GM23248 (cell line): ENCODE results near the gene JADE2. TPM values are rescaled to one million over a fixed set of nuclear protein-coding genes. Genes with fewer than 3 reads are reported as not detected.

Source experiments
- DNase-seq: peaks from one replicate; pipeline ENCODE4 v3.0.0-alpha.2; 2015
- H2AFZ ChIP-seq: fragments of 200-600 bp; sonication (generic); 2 replicates; pipeline ENCODE4 v1.6.1; 2016; ENCODE audit warnings: antibody characterized with exemption
- H3F3A ChIP-seq: fragments of 200-600 bp; sonication (generic); 2 replicates; pipeline ENCODE4 v1.6.1; 2016; ENCODE audit warnings: mild to moderate bottlenecking, antibody characterized with exemption, mixed run types; ENCODE audit not compliant: insufficient read depth
- H3K27ac ChIP-seq: fragments of 200-600 bp; sonication (generic); 2 replicates; pipeline ENCODE4 v1.5.1; 2016; ENCODE audit warnings: mild to moderate bottlenecking
- H3K27me3 ChIP-seq: fragments of 200-600 bp; sonication (generic); replicated peaks from 2 replicates; pipeline ENCODE4 v1.6.1; 2016; ENCODE audit warnings: mild to moderate bottlenecking; ENCODE audit not compliant: insufficient read depth
- H3K36me3 ChIP-seq: fragments of 200-600 bp; sonication (generic); 2 replicates; pipeline ENCODE4 v1.6.1; 2016; ENCODE audit warnings: low read depth, mild to moderate bottlenecking
- H3K4me1 ChIP-seq: fragments of 200-600 bp; sonication (generic); 2 replicates; pipeline ENCODE4 v1.6.1; 2016; ENCODE audit warnings: mild to moderate bottlenecking; ENCODE audit not compliant: insufficient read depth
- H3K4me2 ChIP-seq: fragments of 200-600 bp; sonication (generic); one replicate; pipeline ENCODE4 v1.6.1; 2016; ENCODE audit warnings: mild to moderate bottlenecking; ENCODE audit not compliant: unreplicated experiment
- H3K4me3 ChIP-seq: fragments of 200-600 bp; sonication (generic); 2 replicates; pipeline ENCODE4 v1.5.1; 2016; ENCODE audit warnings: mild to moderate bottlenecking
- H3K79me2 ChIP-seq: fragments of 200-600 bp; sonication (generic); 2 replicates; pipeline ENCODE4 v1.6.1; 2016; ENCODE audit warnings: mild to moderate bottlenecking; ENCODE audit not compliant: insufficient read depth
- H3K9ac ChIP-seq: fragments of 200-600 bp; sonication (generic); 2 replicates; pipeline ENCODE4 v1.6.1; 2016; ENCODE audit warnings: mild to moderate bottlenecking
- H3K9me2 ChIP-seq: fragments of 200-600 bp; sonication (generic); 2 replicates; pipeline ENCODE4 v1.6.1; 2016; ENCODE audit warnings: mixed run types, mild to moderate bottlenecking, moderate library complexity; ENCODE audit not compliant: insufficient read depth
- H3K9me3 ChIP-seq: fragments of 200-600 bp; sonication (generic); one replicate; pipeline ENCODE4 v1.6.1; 2017; ENCODE audit warnings: low read depth
- H4K20me1 ChIP-seq: fragments of 200-600 bp; sonication (generic); 2 replicates; pipeline ENCODE4 v1.6.0; 2016; ENCODE audit not compliant: insufficient read depth
- EZH2 ChIP-seq: fragments of 200-600 bp; sonication (generic); IDR thresholded peaks from 2 replicates; pipeline ENCODE4 v1.6.1; 2018; ENCODE audit warnings: antibody characterized with exemption, mild to moderate bottlenecking; ENCODE audit not compliant: insufficient read depth, poor library complexity, severe bottlenecking
- EZH2phosphoT487 ChIP-seq: fragments of 200-600 bp; sonication (generic); IDR thresholded peaks from 2 replicates; pipeline ENCODE4 v1.6.1; 2018; ENCODE audit warnings: antibody characterized with exemption, moderate library complexity, mild to moderate bottlenecking, low read depth; ENCODE audit not compliant: insufficient read depth
- WGBS, 2 experiments: methylation state at CpG; one replicate each; pipeline ENCODE4 v1.1.6; 2015 to 2017; ENCODE audit warnings: low lambda C conversion rate in 2 of 2, low coverage in 1 of 2; ENCODE audit errors: missing lambda C conversion rate in 2 of 2; 5-methylcytosine and 5-hydroxymethylcytosine counted together
- in situ Hi-C: fragments of 300-500 bp; cut with MboI; formaldehyde crosslinking; loops from 2 replicates; pipeline ENCODE4 v1.15.0; 2020
- polyA plus RNA-seq: library from polyadenylated mRNA; unstranded; fragments of >200 nt; fragmentation: Nextera tagmentation; extraction: Ambion mirVana; gene quantifications from 2 replicates; pipeline ENCODE4 v1.2.1, GENCODE V29; 2016
- total RNA-seq: library from RNA; depleted of rRNA; stranded (reverse); fragments of >200 nt; shearing (Covaris generic); gene quantifications from 2 replicates; pipeline ENCODE4 v1.2.3, GENCODE V29; 2014

The JADE2 gene
- total and polyA plus RNA-seq, 2 experiments from 2014 or later: 7.1 to 18.0 TPM

- H3K9me3 ChIP-seq: no peaks in the 10 kb centered on the region
- WGBS, 2 experiments: 24 to 27% methylated on average over 11 of the region's 11 CpGs
- H3F3A ChIP-seq: peaks cover 25% of the 10 kb centered on the region
- in situ Hi-C loops: no loop called here
- H3K4me3 ChIP-seq: peak overlapping the region; percentile 30; the same call in 1 of the 2 replicates
- DNase-seq: peak; percentile 99
- peak overlapping the region; percentile 78 for H3K9ac ChIP-seq
- peak overlapping the region; percentile 97 for H3K27ac ChIP-seq
- H3K9me2 ChIP-seq: no peaks in the 10 kb centered on the region
- H2AFZ ChIP-seq: peak overlapping the region; percentile 76
- H3K27me3 ChIP-seq: no peaks in the 10 kb centered on the region
- H4K20me1 ChIP-seq: no peaks in the 10 kb centered on the region
- H3K79me2 ChIP-seq: no peaks in the 10 kb centered on the region
- H3K36me3 ChIP-seq: no peaks in the 10 kb centered on the region
- TF ChIP-seq EZH2phosphoT487 (no peak), EZH2 (no peak)
- peaks cover 21% of the 10 kb centered on the region for H3K4me1 ChIP-seq
- H3K4me2 ChIP-seq: peak overlapping the region; percentile 67
Observed at GRCh38 chr5:134503088-134503936, 22.2 kb upstream of the JADE2 start.

- H3K9me2 ChIP-seq: no peaks in the 10 kb centered on the region
- peak overlapping the region; percentile 76 for H2AFZ ChIP-seq
- no peaks in the 10 kb centered on the region for H3K79me2 ChIP-seq
- H3K4me1 ChIP-seq: peaks cover 22% of the 10 kb centered on the region
- peak overlapping the region; percentile 67 for H3K4me2 ChIP-seq
- TF ChIP-seq EZH2phosphoT487: no peak
- no peak for TF ChIP-seq EZH2
- H4K20me1 ChIP-seq: no peaks in the 10 kb centered on the region
- H3K9me3 ChIP-seq: no peaks in the 10 kb centered on the region
- in situ Hi-C loops: no loop called here
- peak overlapping the region; percentile 78 for H3K9ac ChIP-seq
- peak overlapping the region; percentile 30; the same call in 1 of the 2 replicates for H3K4me3 ChIP-seq
- WGBS, 2 experiments: 33 to 46% methylated on average over 3 of the region's 3 CpGs
- H3K27ac ChIP-seq: peak overlapping the region; percentile 97
- peaks cover 25% of the 10 kb centered on the region for H3F3A ChIP-seq
- DNase-seq: peak; percentile 78
- no peaks in the 10 kb centered on the region for H3K36me3 ChIP-seq
- H3K27me3 ChIP-seq: no peaks in the 10 kb centered on the region
Observed at GRCh38 chr5:134503937-134504437, 21.5 kb upstream of the JADE2 start.

GRCh38 chr5:134504629-134505300 lies 20.7 kb upstream of the JADE2 start:
- H3K9me3 ChIP-seq: no peaks in the 10 kb centered on the region
- 96% methylated on average over 12 of the region's 12 CpGs for WGBS, 2 experiments
- H3K9me2 ChIP-seq: no peaks in the 10 kb centered on the region
- DNase-seq: no peak
- H3K4me3 ChIP-seq: no peak overlapping the region
- no peaks in the 10 kb centered on the region for H4K20me1 ChIP-seq
- H3K27me3 ChIP-seq: no peaks in the 10 kb centered on the region
- in situ Hi-C loops: no loop called here
- peaks cover 29% of the 10 kb centered on the region for H3K4me1 ChIP-seq
- H2AFZ ChIP-seq: no peak overlapping the region
- H3K4me2 ChIP-seq: peak overlapping the region; percentile 67
- TF ChIP-seq EZH2 (no peak), EZH2phosphoT487 (no peak)
- no peaks in the 10 kb centered on the region for H3K79me2 ChIP-seq
- no peak overlapping the region for H3K9ac ChIP-seq
- H3K27ac ChIP-seq: peak overlapping the region; percentile 97; the same call in 1 of the 2 replicates
- peaks cover 25% of the 10 kb centered on the region for H3F3A ChIP-seq
- no peaks in the 10 kb centered on the region for H3K36me3 ChIP-seq
